CD4-positive, alpha-beta T cell (primary cell): Measurements from ENCODE around the gene ARHGEF37. TPM values are rescaled to one million over a fixed set of nuclear protein-coding genes. Genes with fewer than 3 reads are reported as not detected.

ENCODE experiments used
- ATAC-seq: fragments of 200-7000 bp; cut with Tn5 transposase; one replicate; pipeline ENCODE4 v1.10.0; 2022; ENCODE audit warnings: mild to moderate bottlenecking; ENCODE audit not compliant: poor library complexity
- CTCF ChIA-PET: fragments of 350-600 bp; sonication (Branson Sonifier 250); formaldehyde crosslinking; loops from one replicate; lab custom pipeline; 2021; ENCODE audit warnings: antibody characterized with exemption, inconsistent platforms; lab: Charles Lee
- POLR2A ChIA-PET: fragments of 350-600 bp; sonication (Branson Sonifier 250); formaldehyde crosslinking; loops from one replicate; lab custom pipeline; 2021; ENCODE audit warnings: antibody characterized with exemption, inconsistent platforms; lab: Charles Lee
- DNase-seq, 14 experiments: peaks; one replicate each; pipeline ENCODE4 v3.0.0-alpha.2; 2013 to 2020; ENCODE audit warnings: mixed read lengths in 2 of 14
- H3K27ac ChIP-seq, 2 donors: one replicate each; pipeline versions ENCODE4 v1.5.1 to v1.7.0; 2013; ENCODE audit warnings: low read length in 2 of 2, low read depth in 1 of 2, mild to moderate bottlenecking in 1 of 2
- H3K27me3 ChIP-seq, 2 experiments: 1 replicate in 1 of 2; 2 replicates in 1 of 2; pipeline versions ENCODE4 v1.6.1 to v1.7.0; 2013; ENCODE audit warnings: low read length in 2 of 2, control low read depth in 1 of 2, mild to moderate bottlenecking in 1 of 2, moderate library complexity in 1 of 2; ENCODE audit not compliant: insufficient read depth in 2 of 2, control insufficient read depth in 1 of 2
- H3K36me3 ChIP-seq: one replicate; pipeline ENCODE4 v1.6.1; 2013; ENCODE audit warnings: low read length, control low read depth; ENCODE audit not compliant: insufficient read depth
- H3K4me1 ChIP-seq: one replicate; pipeline ENCODE4 v1.6.1; 2013; ENCODE audit warnings: low read length, control low read depth; ENCODE audit not compliant: insufficient read depth
- H3K4me3 ChIP-seq: one replicate; pipeline ENCODE4 v1.5.1; 2013; ENCODE audit warnings: mild to moderate bottlenecking, low read length, moderate library complexity
- H3K9me3 ChIP-seq, 2 experiments: 1 replicate in 1 of 2; 2 replicates in 1 of 2; pipeline versions ENCODE4 v1.6.1 to v1.7.0; 2013; ENCODE audit warnings: low read length in 2 of 2, mild to moderate bottlenecking in 2 of 2, control low read depth in 1 of 2, moderate library complexity in 1 of 2; ENCODE audit not compliant: control insufficient read depth in 1 of 2, insufficient read depth in 1 of 2
- H3K27ac Mint-ChIP-seq: one replicate; pipeline ENCODE4 v1.8.0; 2020; ENCODE audit warnings: mixed read lengths
- H3K27me3 Mint-ChIP-seq: one replicate; pipeline ENCODE4 v1.8.0; 2021; ENCODE audit warnings: mixed read lengths
- H3K36me3 Mint-ChIP-seq: one replicate; pipeline ENCODE4 v1.8.0; 2021; ENCODE audit warnings: low read depth, mixed read lengths
- H3K4me1 Mint-ChIP-seq: one replicate; pipeline ENCODE4 v1.8.0; 2021; ENCODE audit warnings: low read depth, mixed read lengths
- H3K4me3 Mint-ChIP-seq: one replicate; pipeline ENCODE4 v1.8.0; 2020; ENCODE audit warnings: mild to moderate bottlenecking, mixed read lengths
- H3K9me3 Mint-ChIP-seq: one replicate; pipeline ENCODE4 v1.8.0; 2020; ENCODE audit warnings: mixed read lengths
- CTCF ChIP-seq: fragments of 200-600 bp; IDR thresholded peaks from one replicate; pipeline ENCODE4 v1.8.0; 2022; ENCODE audit warnings: antibody characterized with exemption, mild to moderate bottlenecking
- intact Hi-C, 2 experiments: fragments of 100-400 bp; cut with DNase I in 1 of 2; cut with micrococcal nuclease in 1 of 2; formaldehyde crosslinking; loops; one replicate each; pipeline versions ENCODE4 v1.15.1 to v1.9.0; 2023 to 2025; cut with DNase I, micrococcal nuclease
- total RNA-seq, 174 experiments: library from RNA in 2 of 174; stranded (reverse) in 2 of 174; gene quantifications; one replicate each; pipeline ENCODE4 v1.2.3 and lab custom pipeline; 2021 to 2026

ARHGEF37 gene
- total RNA-seq, 2 experiments from 2014 or later, result 0.41 TPM; not detected in 1

- POLR2A ChIA-PET, result no interaction called here
Observed at GRCh38 chr5:149599375-149599774, 18.1 kb downstream of the ARHGEF37 start.

DNA sequence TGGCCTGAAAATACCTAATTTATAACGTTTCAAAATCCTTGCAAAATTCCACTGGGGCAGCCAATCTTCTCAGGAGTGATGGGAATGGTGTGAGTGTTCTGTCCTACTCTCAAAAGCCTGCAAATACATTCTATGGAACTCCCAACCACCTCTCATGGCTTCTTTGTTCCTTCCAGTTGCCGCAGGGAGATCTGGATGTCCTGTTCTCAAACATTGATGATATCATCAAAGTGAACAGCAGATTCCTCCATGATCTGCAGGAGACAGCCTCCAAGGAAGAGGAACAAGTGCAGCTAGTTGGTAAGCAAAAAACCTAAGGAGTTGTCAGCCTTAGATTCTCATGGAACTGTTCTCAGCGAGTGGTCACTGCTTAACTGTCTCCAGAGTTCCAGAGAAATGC, 19.6 kb downstream of the ARHGEF37 start:
- Mint-ChIP-seq H3K27ac (no peak overlapping the region), H3K4me3 (no peak overlapping the region), H3K4me1 (no peaks in the 10 kb centered on the region), H3K9me3 (no peaks in the 10 kb centered on the region), H3K27me3 (no peaks in the 10 kb centered on the region), H3K36me3 (no peaks in the 10 kb centered on the region)
- no peak overlapping the region for H3K4me3 ChIP-seq
- no peaks in the 10 kb centered on the region for H3K36me3 ChIP-seq
- H3K27ac ChIP-seq, result no peak overlapping the region
- ATAC-seq (no peak), DNase-seq (no peak)
- TF ChIP-seq CTCF, result no peak
- intact Hi-C loops, result no loop called here
- ChIA-PET CTCF (no interaction called here), POLR2A (no interaction called here)
- H3K27me3 ChIP-seq, result no peaks in the 10 kb centered on the region
- peaks cover 4% of the 10 kb centered on the region for H3K4me1 ChIP-seq
- no peaks in the 10 kb centered on the region for H3K9me3 ChIP-seq

More at GRCh38 chr5:149599375-149599774, 18.1 kb downstream of the ARHGEF37 start:
- DNase-seq (no peak), ATAC-seq (no peak)
- H3K36me3 Mint-ChIP-seq, result no peaks in the 10 kb centered on the region
- Histone ChIP-seq H3K4me3 (no peak overlapping the region), H3K36me3 (no peaks in the 10 kb centered on the region), H3K27me3 (no peaks in the 10 kb centered on the region), H3K27ac (no peak overlapping the region), H3K4me1 (no peaks in the 10 kb centered on the region), H3K9me3 (no peaks in the 10 kb centered on the region)
- H3K27ac Mint-ChIP-seq, result no peak overlapping the region
- H3K9me3 Mint-ChIP-seq, result no peaks in the 10 kb centered on the region
- no peak overlapping the region for H3K4me3 Mint-ChIP-seq
- no peaks in the 10 kb centered on the region for H3K27me3 Mint-ChIP-seq
- H3K4me1 Mint-ChIP-seq, result no peaks in the 10 kb centered on the region
- no peak for TF ChIP-seq CTCF
- CTCF ChIA-PET, result no interaction called here
- intact Hi-C loops, result no loop called here

GRCh38 chr5:149603210-149603609, 21.9 kb downstream of the ARHGEF37 start:
- Mint-ChIP-seq H3K36me3 (no peaks in the 10 kb centered on the region), H3K4me3 (no peak overlapping the region), H3K27me3 (no peaks in the 10 kb centered on the region), H3K9me3 (no peaks in the 10 kb centered on the region), H3K4me1 (peaks cover 6% of the 10 kb centered on the region), H3K27ac (no peak overlapping the region)
- intact Hi-C loops, result no loop called here
- H3K4me1 ChIP-seq, result peaks cover 13% of the 10 kb centered on the region
- ChIA-PET CTCF (no interaction called here), POLR2A (no interaction called here)
- H3K27me3 ChIP-seq, result no peaks in the 10 kb centered on the region
- H3K36me3 ChIP-seq, result no peaks in the 10 kb centered on the region
- H3K4me3 ChIP-seq, result no peak overlapping the region
- DNase-seq (no peak), ATAC-seq (no peak)
- H3K9me3 ChIP-seq, result no peaks in the 10 kb centered on the region
- TF ChIP-seq CTCF, result no peak
- H3K27ac ChIP-seq, result no peak overlapping the region
